ENCODE results near the gene RRP8. TPM values are rescaled to one million over a fixed set of nuclear protein-coding genes. Genes with fewer than 3 reads are reported as not detected.

Gene RRP8
- total RNA-seq, 4 donors from 2014 or later: 10.9 to 23.5 (median 15.7) TPM

- H3K4me3 ChIP-seq: no peak overlapping the region
- no peaks in the 10 kb centered on the region for H3K27me3 ChIP-seq
- no peak overlapping the region for H3K27ac ChIP-seq
- 94 to 100% methylated on average over 1 of the region's 5 CpGs for WGBS, 2 donors
- intact Hi-C loops (cut with DNase I): no loop called here
- no peak for DNase-seq
- peaks cover 0 to 30% (median 0%) of the 10 kb centered on the region in 3 donors for H3K36me3 ChIP-seq
- H3K9me3 ChIP-seq: no peaks in the 10 kb centered on the region
- H3K4me1 ChIP-seq: peaks cover 0 to 14% (median 4%) of the 10 kb centered on the region in 3 donors
- TF ChIP-seq POLR2A (IDR thresholded peaks at IDR 0.05) (no peak), CTCF (IDR thresholded peaks at IDR 0.05) (no peak)
These were observed 37.3 kb downstream of the RRP8 start for GRCh38 chr11:6565988-6566703.

- Histone ChIP-seq H3K4me1 (peaks cover 0 to 17% (median 4%) of the 10 kb centered on the region in 3 donors), H3K9me3 (no peaks in the 10 kb centered on the region), H3K4me3 (no peak overlapping the region), H3K36me3 (peaks cover 0 to 22% (median 0%) of the 10 kb centered on the region in 3 donors), H3K27me3 (no peaks in the 10 kb centered on the region), H3K27ac (no peak overlapping the region)
- DNase-seq: no peak
- intact Hi-C loops (cut with DNase I): no loop called here
- 82 to 83% methylated on average over 2 of the region's 2 CpGs for WGBS, 2 donors
- TF ChIP-seq CTCF (IDR thresholded peaks at IDR 0.05): no peak
- TF ChIP-seq POLR2A (IDR thresholded peaks at IDR 0.05): no peak
These were observed 38.1 kb downstream of the RRP8 start for GRCh38 chr11:6565325-6565724.

GRCh38 chr11:6563667-6564066, 39.7 kb downstream of the RRP8 start:
- DNase-seq: no peak
- no peak overlapping the region for H3K27ac ChIP-seq
- intact Hi-C loops (cut with DNase I): no loop called here

GRCh38 chr11:6563121-6563619, 40.2 kb downstream of the RRP8 start:
- WGBS, 2 donors: 98% methylated on average over 4 of the region's 4 CpGs; no CpG with 5 or more reads in 1 of the 2 donors
- Histone ChIP-seq H3K4me3 (no peak overlapping the region), H3K36me3 (peaks cover 0 to 23% (median 0%) of the 10 kb centered on the region in 3 donors), H3K27ac (no peak overlapping the region), H3K9me3 (no peaks in the 10 kb centered on the region), H3K4me1 (peaks cover 0 to 8% (median 0%) of the 10 kb centered on the region in 3 donors), H3K27me3 (no peaks in the 10 kb centered on the region)
- DNase-seq: no peak
- TF ChIP-seq CTCF (IDR thresholded peaks at IDR 0.05) (no peak), POLR2A (IDR thresholded peaks at IDR 0.05) (no peak)
- intact Hi-C loops (cut with DNase I): no loop called here

More at GRCh38 chr11:6563667-6564066, 39.7 kb downstream of the RRP8 start:
- Histone ChIP-seq H3K36me3 (peaks cover 0 to 23% (median 0%) of the 10 kb centered on the region in 3 donors), H3K4me3 (no peak overlapping the region), H3K4me1 (peaks cover 0 to 13% (median 2%) of the 10 kb centered on the region in 3 donors), H3K9me3 (no peaks in the 10 kb centered on the region), H3K27me3 (no peaks in the 10 kb centered on the region)
- TF ChIP-seq CTCF (IDR thresholded peaks at IDR 0.05) (no peak), POLR2A (IDR thresholded peaks at IDR 0.05) (no peak)
- WGBS, 2 donors: 78 to 82% methylated on average over 5 to 7 of the region's 10 CpGs

GRCh38 chr11:6561288-6561687, 42.1 kb downstream of the RRP8 start:
- WGBS, 2 donors: 85 to 88% methylated on average over 3 of the region's 3 CpGs
- no peak overlapping the region for H3K4me3 ChIP-seq
- intact Hi-C loops (cut with DNase I): no loop called here
- DNase-seq: no peak
- H3K27me3 ChIP-seq: no peaks in the 10 kb centered on the region
- TF ChIP-seq POLR2A (IDR thresholded peaks at IDR 0.05) (no peak), CTCF (IDR thresholded peaks at IDR 0.05) (no peak)
- no peak overlapping the region for H3K27ac ChIP-seq
- H3K4me1 ChIP-seq: peaks cover 0 to 5% (median 0%) of the 10 kb centered on the region in 3 donors
- peaks cover 0 to 11% (median 0%) of the 10 kb centered on the region in 3 donors for H3K36me3 ChIP-seq
- no peaks in the 10 kb centered on the region for H3K9me3 ChIP-seq
